ENCODE results near the gene BCAS3. TPM values are rescaled to one million over a fixed set of nuclear protein-coding genes. Genes with fewer than 3 reads are reported as not detected.

Gene BCAS3
- total and polyA plus RNA-seq, 11 donors, result 4.5 to 23.5 (median 17.9) TPM

DNA sequence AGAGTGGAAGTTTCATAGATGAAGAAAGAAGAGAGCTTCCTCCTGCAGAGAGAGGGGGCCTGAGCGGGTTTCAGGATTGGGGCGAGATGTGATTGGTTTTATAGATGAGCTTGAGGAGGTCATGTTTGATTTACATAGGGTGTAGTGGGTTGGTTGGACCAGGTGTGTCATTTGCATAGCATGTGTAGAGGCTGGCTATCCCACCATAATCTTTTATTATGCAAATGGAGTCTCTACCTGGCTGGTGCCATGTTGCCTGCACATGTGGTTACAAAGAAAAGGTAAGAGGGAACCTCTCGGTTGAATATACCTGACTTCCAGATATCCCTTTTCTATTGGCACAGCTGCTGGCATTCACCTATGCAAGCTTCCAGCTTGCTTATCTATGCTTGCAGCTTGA, 228.1 kb downstream of the BCAS3 start:
- no peaks in the 10 kb centered on the region for H3K9me3 ChIP-seq
- peaks cover 0 to 8% (median 0%) of the 10 kb centered on the region in 9 donors for H3K36me3 ChIP-seq
- no peak for ATAC-seq
- no peaks in the 10 kb centered on the region for H3K4me1 ChIP-seq
- TF ChIP-seq, protein P1, sequence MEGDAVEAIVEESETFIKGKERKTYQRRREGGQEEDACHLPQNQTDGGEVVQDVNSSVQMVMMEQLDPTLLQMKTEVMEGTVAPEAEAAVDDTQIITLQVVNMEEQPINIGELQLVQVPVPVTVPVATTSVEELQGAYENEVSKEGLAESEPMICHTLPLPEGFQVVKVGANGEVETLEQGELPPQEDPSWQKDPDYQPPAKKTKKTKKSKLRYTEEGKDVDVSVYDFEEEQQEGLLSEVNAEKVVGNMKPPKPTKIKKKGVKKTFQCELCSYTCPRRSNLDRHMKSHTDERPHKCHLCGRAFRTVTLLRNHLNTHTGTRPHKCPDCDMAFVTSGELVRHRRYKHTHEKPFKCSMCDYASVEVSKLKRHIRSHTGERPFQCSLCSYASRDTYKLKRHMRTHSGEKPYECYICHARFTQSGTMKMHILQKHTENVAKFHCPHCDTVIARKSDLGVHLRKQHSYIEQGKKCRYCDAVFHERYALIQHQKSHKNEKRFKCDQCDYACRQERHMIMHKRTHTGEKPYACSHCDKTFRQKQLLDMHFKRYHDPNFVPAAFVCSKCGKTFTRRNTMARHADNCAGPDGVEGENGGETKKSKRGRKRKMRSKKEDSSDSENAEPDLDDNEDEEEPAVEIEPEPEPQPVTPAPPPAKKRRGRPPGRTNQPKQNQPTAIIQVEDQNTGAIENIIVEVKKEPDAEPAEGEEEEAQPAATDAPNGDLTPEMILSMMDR (IDR thresholded peaks at IDR 0.05), result no peak
- no peak for TF ChIP-seq POLR2A (IDR thresholded peaks at IDR 0.05)
- H3K27ac ChIP-seq, result no peak overlapping the region
- H3K27me3 ChIP-seq, result no peaks in the 10 kb centered on the region
- intact Hi-C loops (cut with DNase I), result no loop called here
- H3K4me3 ChIP-seq, result no peak overlapping the region
- no peak for DNase-seq
- WGBS, 4 donors, result 95 to 98% (median 97%) methylated on average over 3 of the region's 3 CpGs

- DNase-seq (no peak), ATAC-seq (no peak)
- intact Hi-C loops (cut with DNase I), result no loop called here
- Histone ChIP-seq H3K27me3 (no peaks in the 10 kb centered on the region), H3K27ac (no peak overlapping the region), H3K4me3 (no peak overlapping the region), H3K9me3 (no peaks in the 10 kb centered on the region), H3K4me1 (no peaks in the 10 kb centered on the region), H3K36me3 (peaks cover 0 to 7% (median 0%) of the 10 kb centered on the region in 9 donors)
- WGBS, 4 donors, result 76 to 84% (median 81%) methylated on average over 4 of the region's 4 CpGs
- TF ChIP-seq POLR2A (IDR thresholded peaks at IDR 0.05), result no peak
- TF ChIP-seq, protein P1 (IDR thresholded peaks at IDR 0.05), result no peak
Measured at GRCh38 chr17:60908324-60908723, 230.7 kb downstream of the BCAS3 start.

- intact Hi-C loops (cut with DNase I), result no loop called here
- 84 to 93% (median 90%) methylated on average over 1 of the region's 1 CpG for WGBS, 4 donors
- DNase-seq (no peak), ATAC-seq (no peak)
- TF ChIP-seq, protein P1 (IDR thresholded peaks at IDR 0.05), result no peak
- TF ChIP-seq POLR2A (IDR thresholded peaks at IDR 0.05), result no peak
- Histone ChIP-seq H3K4me1 (no peaks in the 10 kb centered on the region), H3K4me3 (no peak overlapping the region), H3K27ac (no peak overlapping the region), H3K27me3 (no peaks in the 10 kb centered on the region), H3K9me3 (no peaks in the 10 kb centered on the region), H3K36me3 (no peaks in the 10 kb centered on the region)
Measured at GRCh38 chr17:60909405-60909804, 231.8 kb downstream of the BCAS3 start.

GRCh38 chr17:60910415-60910814, 232.8 kb downstream of the BCAS3 start:
- TF ChIP-seq POLR2A (IDR thresholded peaks at IDR 0.05), result no peak
- TF ChIP-seq, protein P1 (IDR thresholded peaks at IDR 0.05), result no peak
- Histone ChIP-seq H3K27ac (no peak overlapping the region), H3K4me1 (no peaks in the 10 kb centered on the region), H3K9me3 (peaks cover 0 to 5% (median under 1%) of the 10 kb centered on the region in 12 donors), H3K4me3 (no peak overlapping the region), H3K27me3 (no peaks in the 10 kb centered on the region), H3K36me3 (no peaks in the 10 kb centered on the region)
- 95 to 98% (median 97%) methylated on average over 6 of the region's 6 CpGs for WGBS, 4 donors
- DNase-seq (no peak), ATAC-seq (no peak)
- intact Hi-C loops (cut with DNase I), result no loop called here

Data from heart left ventricle (tissue), 16 donors.